ENCODE measurements around the gene DCAF15. TPM values are rescaled to one million over a fixed set of nuclear protein-coding genes. Genes with fewer than 3 reads are reported as not detected.

Gene DCAF15, protein sequence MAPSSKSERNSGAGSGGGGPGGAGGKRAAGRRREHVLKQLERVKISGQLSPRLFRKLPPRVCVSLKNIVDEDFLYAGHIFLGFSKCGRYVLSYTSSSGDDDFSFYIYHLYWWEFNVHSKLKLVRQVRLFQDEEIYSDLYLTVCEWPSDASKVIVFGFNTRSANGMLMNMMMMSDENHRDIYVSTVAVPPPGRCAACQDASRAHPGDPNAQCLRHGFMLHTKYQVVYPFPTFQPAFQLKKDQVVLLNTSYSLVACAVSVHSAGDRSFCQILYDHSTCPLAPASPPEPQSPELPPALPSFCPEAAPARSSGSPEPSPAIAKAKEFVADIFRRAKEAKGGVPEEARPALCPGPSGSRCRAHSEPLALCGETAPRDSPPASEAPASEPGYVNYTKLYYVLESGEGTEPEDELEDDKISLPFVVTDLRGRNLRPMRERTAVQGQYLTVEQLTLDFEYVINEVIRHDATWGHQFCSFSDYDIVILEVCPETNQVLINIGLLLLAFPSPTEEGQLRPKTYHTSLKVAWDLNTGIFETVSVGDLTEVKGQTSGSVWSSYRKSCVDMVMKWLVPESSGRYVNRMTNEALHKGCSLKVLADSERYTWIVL
- total RNA-seq: 10 to 100 TPM in 3 of 4 donors, 1 to 10 TPM in 1; 8.4 to 17.3 (median 12.0) TPM

DNA sequence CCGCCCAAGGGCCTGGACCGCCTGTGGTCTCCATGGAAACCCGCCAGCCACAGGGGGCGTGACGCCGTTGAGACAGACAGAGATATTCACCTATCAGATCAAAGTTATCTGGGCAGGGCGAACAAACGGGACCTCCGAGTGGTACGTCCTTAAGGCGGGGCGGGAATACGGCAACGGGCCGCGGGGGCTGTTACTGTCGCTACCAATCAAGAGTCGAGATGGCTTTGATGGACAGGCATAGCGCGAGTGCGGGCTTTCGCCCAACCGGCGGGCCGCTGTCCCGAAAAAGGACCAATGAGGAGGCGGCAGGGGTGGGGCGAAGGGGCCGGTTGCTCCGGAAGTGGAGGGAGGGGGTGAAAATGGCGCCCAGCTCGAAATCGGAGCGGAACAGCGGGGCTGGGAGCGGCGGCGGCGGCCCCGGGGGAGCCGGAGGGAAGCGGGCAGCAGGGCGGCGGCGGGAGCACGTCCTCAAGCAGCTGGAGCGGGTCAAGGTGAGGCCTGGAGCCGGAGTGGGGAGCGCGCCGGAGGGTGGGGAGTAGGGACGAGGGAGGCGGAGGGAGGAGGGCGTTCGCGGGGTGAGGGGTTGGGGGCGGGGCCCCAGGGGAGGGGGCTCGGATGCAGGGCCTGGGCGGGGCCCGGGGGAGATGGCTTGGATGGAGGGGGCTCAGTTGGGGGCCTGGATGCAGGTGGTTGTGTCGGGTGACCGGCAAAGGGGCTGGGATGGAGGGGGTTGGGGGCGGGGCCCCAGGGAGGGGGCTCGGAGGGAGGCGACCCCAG lies at the start of gene DCAF15:
DCAF15 (plus strand) TSS at position 356 of the 777 bp plus-strand sequence; CDS start at position 360, 4 bp downstream.
- TF ChIP-seq, protein P1, sequence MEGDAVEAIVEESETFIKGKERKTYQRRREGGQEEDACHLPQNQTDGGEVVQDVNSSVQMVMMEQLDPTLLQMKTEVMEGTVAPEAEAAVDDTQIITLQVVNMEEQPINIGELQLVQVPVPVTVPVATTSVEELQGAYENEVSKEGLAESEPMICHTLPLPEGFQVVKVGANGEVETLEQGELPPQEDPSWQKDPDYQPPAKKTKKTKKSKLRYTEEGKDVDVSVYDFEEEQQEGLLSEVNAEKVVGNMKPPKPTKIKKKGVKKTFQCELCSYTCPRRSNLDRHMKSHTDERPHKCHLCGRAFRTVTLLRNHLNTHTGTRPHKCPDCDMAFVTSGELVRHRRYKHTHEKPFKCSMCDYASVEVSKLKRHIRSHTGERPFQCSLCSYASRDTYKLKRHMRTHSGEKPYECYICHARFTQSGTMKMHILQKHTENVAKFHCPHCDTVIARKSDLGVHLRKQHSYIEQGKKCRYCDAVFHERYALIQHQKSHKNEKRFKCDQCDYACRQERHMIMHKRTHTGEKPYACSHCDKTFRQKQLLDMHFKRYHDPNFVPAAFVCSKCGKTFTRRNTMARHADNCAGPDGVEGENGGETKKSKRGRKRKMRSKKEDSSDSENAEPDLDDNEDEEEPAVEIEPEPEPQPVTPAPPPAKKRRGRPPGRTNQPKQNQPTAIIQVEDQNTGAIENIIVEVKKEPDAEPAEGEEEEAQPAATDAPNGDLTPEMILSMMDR (IDR thresholded peaks at IDR 0.05; ENCODE audit: low read depth): no peak

DNA sequence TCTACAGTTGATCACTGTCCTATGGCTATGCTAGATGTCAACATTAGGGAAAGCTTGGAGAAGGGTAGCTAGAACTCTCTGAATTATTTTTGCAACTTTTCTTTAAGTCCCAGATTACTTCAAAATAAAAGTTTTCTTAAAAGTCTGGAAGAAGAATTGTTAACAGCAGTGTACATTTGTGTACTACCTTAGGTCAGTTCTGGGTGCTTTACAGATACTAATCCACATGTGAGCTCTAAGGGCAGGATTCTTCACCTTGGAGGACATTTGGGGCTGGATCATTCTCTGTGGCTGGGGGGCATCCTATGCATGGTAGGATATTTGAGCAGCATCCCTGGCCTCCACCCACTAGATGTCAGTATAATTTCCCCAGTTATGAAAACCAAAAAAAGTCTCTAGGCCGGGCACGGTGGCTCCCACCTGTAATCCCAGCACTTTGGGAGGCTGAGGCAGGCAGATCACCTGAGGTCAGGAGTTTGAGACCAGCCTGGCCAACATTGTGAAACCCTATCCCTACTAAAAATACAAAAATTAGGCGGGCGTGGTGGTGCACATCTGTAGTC lies 49.2 kb upstream of the DCAF15 start:
- TF ChIP-seq, protein P1 (IDR thresholded peaks at IDR 0.05; ENCODE audit: low read depth): no peak

DNA sequence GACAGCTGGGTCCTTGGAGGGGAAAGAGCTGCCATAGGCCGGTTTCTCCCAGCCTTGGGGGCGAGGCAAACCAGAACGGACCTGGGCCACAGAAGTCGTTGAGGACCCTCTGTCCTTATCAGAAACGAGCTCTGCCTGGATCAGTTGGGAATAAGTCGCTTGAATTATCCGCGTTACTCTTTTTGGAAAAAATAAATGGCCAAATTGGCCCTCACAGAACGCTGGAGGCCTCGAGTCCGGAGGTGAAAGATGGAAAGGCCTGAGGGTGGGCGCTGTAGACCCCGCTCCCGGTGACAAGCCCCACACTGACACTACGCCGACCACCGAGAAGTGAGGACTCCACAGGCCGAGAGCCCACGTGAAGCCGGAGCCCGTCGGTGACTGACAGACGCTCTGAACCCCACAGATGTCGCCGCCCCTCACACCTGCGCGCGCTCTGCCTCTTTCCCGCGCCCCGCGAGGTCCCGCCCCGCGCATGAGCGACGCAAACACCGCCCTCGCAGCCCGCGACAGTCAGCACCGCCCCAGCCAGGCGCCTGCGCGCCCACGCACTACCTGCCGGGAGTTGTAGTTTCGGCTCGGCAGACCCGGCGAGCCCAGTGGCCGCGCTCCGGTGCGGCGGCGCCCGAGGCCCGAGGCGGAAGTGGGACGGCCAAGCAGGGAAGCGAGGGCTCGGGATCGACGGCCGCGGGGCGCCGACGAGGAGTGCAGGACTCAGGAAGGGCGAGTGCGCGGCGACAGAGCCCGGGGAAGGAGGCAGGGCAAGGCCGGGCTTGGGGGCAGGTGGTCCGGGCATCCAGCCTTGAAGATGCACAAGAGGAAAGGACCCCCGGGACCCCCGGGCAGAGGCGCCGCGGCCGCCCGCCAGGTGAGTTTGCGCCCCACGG lies 46.4 kb upstream of the DCAF15 start, which contains the start of the genes BRME1 and CC2D1A:
BRME1 (minus strand) TSS at position 484 of the 887 bp plus-strand sequence. CDS start 1,225 bp downstream, outside the sequence.
CC2D1A (plus strand) TSS at position 568 of the 887 bp plus-strand sequence; CDS start at position 809, 241 bp downstream.
- TF ChIP-seq, protein P1 (IDR thresholded peaks at IDR 0.05; ENCODE audit: low read depth): no peak

DNA sequence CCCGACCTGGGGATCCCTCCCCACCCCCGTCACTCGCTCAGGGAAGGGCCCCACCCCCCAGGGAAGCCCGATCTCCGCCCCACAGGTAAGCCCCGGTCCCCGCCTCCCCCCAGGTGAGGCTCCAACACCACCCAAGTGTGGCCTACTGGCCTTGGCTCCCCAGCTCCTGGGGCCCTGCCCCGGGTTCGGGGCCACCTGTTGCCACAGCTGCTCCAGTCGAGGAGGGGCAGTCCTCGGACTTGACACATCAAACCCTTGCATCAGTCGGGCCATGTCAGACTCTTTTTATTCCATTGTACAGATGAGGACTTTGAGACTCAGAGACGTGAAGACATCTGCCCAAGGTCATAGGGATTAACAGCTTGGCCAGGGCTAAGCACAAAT lies 45.8 kb upstream of the DCAF15 start:
- TF ChIP-seq, protein P1 (IDR thresholded peaks at IDR 0.05; ENCODE audit: low read depth): no peak

DNA sequence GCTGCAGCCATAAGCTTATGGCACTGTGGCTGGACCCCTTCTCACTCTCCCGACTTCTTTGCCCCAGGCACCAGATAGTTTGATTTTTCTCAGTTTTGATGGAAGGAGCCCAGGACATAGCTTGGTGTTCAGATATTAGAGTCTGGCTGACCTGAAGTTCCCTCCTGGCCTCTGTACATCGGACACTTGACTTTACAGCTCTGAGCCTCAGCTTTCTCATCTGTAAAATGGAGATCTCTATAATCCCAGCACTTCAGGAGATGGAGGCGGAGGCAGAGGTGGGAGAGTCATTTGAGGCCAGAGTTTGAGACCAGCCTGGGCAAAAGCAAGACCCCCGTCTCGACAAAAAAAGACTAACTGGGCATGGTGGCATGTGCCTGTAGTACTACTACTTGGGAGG lies 45.4 kb upstream of the DCAF15 start:
- TF ChIP-seq, protein P1 (IDR thresholded peaks at IDR 0.05; ENCODE audit: low read depth): no peak

DNA sequence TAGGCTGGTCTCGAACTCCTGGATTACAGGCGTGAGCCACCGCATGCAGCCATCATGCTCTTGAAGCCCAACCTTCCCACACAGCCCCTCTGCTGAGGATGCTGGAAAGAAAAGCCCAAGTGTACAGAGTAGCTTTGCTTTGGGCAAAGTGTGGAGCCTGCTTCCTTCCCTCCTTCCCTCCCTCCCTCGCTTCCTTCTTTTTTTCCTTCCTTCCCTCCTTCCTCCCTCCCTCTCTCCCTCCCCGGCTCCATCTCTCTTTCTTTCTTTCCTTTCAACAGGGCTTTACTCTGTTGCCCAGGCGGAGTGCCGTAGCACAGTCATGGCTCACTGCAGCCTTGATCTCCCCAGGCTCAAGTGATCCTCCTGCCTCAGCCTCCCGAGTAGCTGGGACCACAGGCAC lies 43.6 kb upstream of the DCAF15 start:
- TF ChIP-seq, protein P1 (IDR thresholded peaks at IDR 0.05; ENCODE audit: low read depth): no peak

Data from subcutaneous adipose tissue (tissue), 4 donors.